Measurements from ENCODE around the gene DRD2. TPM values are rescaled to one million over a fixed set of nuclear protein-coding genes. Genes with fewer than 3 reads are reported as not detected.

DRD2 gene
- total and polyA plus RNA-seq, 12 donors = 0.01 to 0.09 TPM; not detected in 10

DNA sequence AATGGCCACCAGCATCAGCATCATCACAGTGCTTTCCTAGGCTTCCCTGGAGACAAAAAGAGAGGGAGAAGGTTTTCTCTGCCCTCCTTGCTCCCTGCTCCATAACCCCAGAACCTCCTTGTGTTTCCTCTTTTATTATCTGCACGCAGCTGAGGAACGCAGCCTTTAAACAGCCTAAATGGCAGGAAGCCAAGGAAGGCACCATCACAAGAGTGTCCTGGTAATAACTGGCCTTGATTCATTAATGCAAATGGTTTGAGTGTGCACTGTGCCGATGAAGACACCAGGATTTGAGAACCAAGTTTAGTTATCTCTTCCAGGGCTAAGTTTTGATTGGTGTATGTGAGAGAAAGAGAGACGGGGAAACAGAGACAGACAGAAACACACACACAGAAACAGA lies 29.4 kb upstream of the DRD2 start:
- Histone ChIP-seq H3K4me3 (no peak overlapping the region), H3K36me3 (no peaks in the 10 kb centered on the region), H3K4me1 (peaks cover 0 to 5% (median 0%) of the 10 kb centered on the region in 9 donors), H3K27me3 (peaks cover 0 to 43% (median 5%) of the 10 kb centered on the region in 7 donors), H3K9me3 (no peaks in the 10 kb centered on the region), H3K27ac (no peak overlapping the region)
- TF ChIP-seq, protein P1, sequence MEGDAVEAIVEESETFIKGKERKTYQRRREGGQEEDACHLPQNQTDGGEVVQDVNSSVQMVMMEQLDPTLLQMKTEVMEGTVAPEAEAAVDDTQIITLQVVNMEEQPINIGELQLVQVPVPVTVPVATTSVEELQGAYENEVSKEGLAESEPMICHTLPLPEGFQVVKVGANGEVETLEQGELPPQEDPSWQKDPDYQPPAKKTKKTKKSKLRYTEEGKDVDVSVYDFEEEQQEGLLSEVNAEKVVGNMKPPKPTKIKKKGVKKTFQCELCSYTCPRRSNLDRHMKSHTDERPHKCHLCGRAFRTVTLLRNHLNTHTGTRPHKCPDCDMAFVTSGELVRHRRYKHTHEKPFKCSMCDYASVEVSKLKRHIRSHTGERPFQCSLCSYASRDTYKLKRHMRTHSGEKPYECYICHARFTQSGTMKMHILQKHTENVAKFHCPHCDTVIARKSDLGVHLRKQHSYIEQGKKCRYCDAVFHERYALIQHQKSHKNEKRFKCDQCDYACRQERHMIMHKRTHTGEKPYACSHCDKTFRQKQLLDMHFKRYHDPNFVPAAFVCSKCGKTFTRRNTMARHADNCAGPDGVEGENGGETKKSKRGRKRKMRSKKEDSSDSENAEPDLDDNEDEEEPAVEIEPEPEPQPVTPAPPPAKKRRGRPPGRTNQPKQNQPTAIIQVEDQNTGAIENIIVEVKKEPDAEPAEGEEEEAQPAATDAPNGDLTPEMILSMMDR (IDR thresholded peaks at IDR 0.05) = no peak
- no peak for ATAC-seq
- intact Hi-C loops (cut with DNase I) = no loop called here
- 42 to 50% methylated on average over 4 of the region's 4 CpGs for WGBS, 2 donors
- no peak for DNase-seq

DNA sequence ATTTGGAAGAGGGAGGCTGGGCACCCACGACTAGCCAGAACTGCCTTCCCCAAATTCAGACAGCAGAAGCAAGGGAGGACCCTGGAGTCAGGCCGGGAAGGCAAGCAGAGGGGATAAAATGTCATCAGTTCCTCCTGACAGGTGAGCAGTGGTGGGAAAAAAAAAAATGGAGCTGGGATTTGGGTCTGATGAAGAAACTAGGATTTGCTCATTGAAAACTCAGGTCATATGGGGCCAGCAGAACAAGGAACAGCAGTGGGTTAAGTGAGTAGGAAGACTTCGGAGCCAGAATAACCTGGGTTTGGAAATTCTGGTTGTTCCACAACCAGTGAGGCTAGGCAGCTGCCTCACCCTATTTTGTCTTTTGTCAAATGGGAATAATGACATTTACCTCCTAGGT lies 28.9 kb upstream of the DRD2 start:
- no peak for ATAC-seq
- no peak for DNase-seq
- Histone ChIP-seq H3K27me3 (peaks cover 0 to 39% (median 5%) of the 10 kb centered on the region in 7 donors), H3K4me3 (no peak overlapping the region), H3K9me3 (no peaks in the 10 kb centered on the region), H3K36me3 (no peaks in the 10 kb centered on the region), H3K27ac (no peak overlapping the region), H3K4me1 (peaks cover 0 to 5% (median 0%) of the 10 kb centered on the region in 9 donors)
- TF ChIP-seq, protein P1 (IDR thresholded peaks at IDR 0.05) = no peak
- WGBS, 2 donors = 73 to 74% methylated on average over 3 of the region's 3 CpGs
- intact Hi-C loops (cut with DNase I) = no loop called here

DNA sequence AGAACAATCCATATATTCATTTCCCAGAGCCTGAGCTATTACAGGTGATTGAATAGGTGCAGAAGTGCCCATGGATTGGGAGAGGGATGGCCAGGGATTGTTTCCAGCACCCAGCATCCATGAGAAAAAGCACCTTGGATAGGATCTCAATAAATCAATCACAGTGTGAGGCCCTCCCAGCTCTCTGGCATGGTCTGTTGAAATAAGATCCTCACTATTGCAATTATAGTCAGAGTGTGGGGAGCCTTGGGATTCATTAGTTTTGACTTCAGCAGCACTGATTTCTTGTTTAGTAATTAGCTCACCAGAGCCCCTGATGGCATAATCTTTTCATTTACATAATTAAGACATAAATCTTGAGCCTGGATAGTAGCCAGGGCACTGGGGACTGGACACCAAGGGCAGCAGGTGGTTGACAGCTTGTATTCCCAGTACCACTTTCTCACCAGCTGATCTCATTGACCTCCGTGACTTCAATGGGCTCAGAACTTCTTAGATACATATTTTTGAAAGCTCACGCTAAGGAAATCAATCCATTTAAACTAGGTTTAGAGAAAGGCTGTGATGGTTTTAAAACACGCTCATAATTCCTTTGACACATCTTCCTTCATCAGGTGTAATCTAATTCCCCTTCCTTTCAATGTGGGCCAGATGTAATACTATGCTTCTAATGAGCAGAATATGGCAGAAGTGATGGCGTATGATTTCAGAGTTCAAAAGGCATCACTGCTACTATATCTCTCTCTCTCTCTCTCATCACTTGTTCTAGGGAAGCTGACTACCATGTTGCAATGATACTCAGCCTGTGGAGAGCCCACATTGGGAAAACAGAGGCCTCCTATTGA lies 22.1 kb upstream of the DRD2 start:
- intact Hi-C loops (cut with DNase I) = no loop called here
- peaks cover 0 to 29% (median 5%) of the 10 kb centered on the region in 7 donors for H3K27me3 ChIP-seq
- no peaks in the 10 kb centered on the region for H3K4me1 ChIP-seq
- H3K9me3 ChIP-seq = no peaks in the 10 kb centered on the region
- 85 to 88% methylated on average over 4 of the region's 4 CpGs for WGBS, 2 donors
- no peaks in the 10 kb centered on the region for H3K36me3 ChIP-seq
- ATAC-seq (no peak), DNase-seq (no peak)
- H3K27ac ChIP-seq = no peak overlapping the region
- TF ChIP-seq, protein P1 (IDR thresholded peaks at IDR 0.05) = no peak
- no peak overlapping the region for H3K4me3 ChIP-seq

DNA sequence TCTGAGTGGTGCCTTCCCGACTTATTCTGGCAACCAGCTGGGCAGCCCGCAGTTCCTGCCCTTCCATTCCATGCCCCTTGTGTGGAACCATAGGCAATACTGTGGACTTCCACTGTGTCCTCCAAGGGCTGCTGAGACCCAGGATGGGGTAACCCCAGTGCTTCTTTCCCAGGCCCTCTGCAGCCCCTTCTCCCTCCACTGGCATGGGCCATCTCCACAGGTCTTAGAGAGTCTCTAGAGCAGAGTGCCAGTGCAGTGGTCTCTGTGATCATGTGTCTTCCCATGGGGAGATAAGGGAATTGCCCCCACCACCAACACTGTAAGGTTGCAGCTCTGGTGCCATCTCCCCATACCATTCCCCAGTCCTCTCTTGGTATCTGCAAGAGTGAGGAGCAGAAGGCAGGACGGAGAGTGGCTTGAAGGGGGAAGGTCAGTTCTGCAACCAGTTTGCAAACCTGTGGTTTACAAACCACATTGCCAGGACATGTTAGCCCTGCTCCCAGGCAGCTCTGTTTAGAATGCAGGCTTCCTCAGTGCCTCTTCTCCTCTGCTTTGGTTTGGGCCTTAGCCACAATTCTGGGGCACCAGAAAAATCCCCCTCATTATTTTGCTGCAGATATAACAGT lies 20.9 kb upstream of the DRD2 start:
- Histone ChIP-seq H3K36me3 (no peaks in the 10 kb centered on the region), H3K27me3 (peaks cover 0 to 25% (median 5%) of the 10 kb centered on the region in 7 donors), H3K4me3 (no peak overlapping the region), H3K4me1 (no peaks in the 10 kb centered on the region), H3K27ac (no peak overlapping the region), H3K9me3 (no peaks in the 10 kb centered on the region)
- intact Hi-C loops (cut with DNase I) = no loop called here
- ATAC-seq (no peak), DNase-seq (no peak)
- 72 to 76% methylated on average over 3 of the region's 3 CpGs for WGBS, 2 donors
- TF ChIP-seq, protein P1 (IDR thresholded peaks at IDR 0.05) = no peak

Data from heart right ventricle (tissue), 16 donors.